NAMALWA (cell line): ENCODE measurements around the gene ZNF837.
"Not testable (repeated sequence)": the region's sequence is repeated elsewhere in the genome, so short reads cannot be mapped to it uniquely, and the experiment has no call there.

ENCODE experiments used
- DNase-seq: peaks from one replicate; pipeline ENCODE4 v3.0.0-alpha.2; 2015; ENCODE audit warnings: low spot score

Gene ZNF837

GRCh38 chr19:58350001-58350861, 30.6 kb downstream of the ZNF837 start:
- no peak for DNase-seq

- no peak for DNase-seq
These were observed 31.2 kb downstream of the ZNF837 start for GRCh38 chr19:58349590-58349989.

GRCh38 chr19:58348080-58348479, 32.8 kb downstream of the ZNF837 start:
- DNase-seq = not testable (repeated sequence)

GRCh38 chr19:58346961-58347929, 33.6 kb downstream of the ZNF837 start:
- DNase-seq = peak; percentile 81

- DNase-seq = no peak
These were observed 35.3 kb downstream of the ZNF837 start for GRCh38 chr19:58345558-58345957.

GRCh38 chr19:58338825-58339558, 41.8 kb downstream of the ZNF837 start:
- DNase-seq = peak; percentile 27

GRCh38 chr19:58338336-58338735, 42.5 kb downstream of the ZNF837 start:
- no peak for DNase-seq

- no peak for DNase-seq
These were observed 44.0 kb downstream of the ZNF837 start for GRCh38 chr19:58336820-58337219.

- no peak for DNase-seq
These were observed 44.6 kb downstream of the ZNF837 start for GRCh38 chr19:58336216-58336615.

- no peak for DNase-seq
These were observed 45.2 kb downstream of the ZNF837 start for GRCh38 chr19:58335630-58336029.

GRCh38 chr19:58334691-58335249, 46.1 kb downstream of the ZNF837 start:
- DNase-seq = no peak

- DNase-seq = no peak
These were observed 48.1 kb downstream of the ZNF837 start for GRCh38 chr19:58332697-58333096.

- DNase-seq = no peak
These were observed 50.4 kb downstream of the ZNF837 start for GRCh38 chr19:58330458-58330857.

- DNase-seq = peak; percentile 57
These were observed 51.8 kb downstream of the ZNF837 start for GRCh38 chr19:58328999-58329398.

- peak; percentile 95 for DNase-seq
These were observed 53.7 kb downstream of the ZNF837 start, which contains the start of gene ZSCAN22 for GRCh38 chr19:58326914-58327726. Gene ZSCAN22 (plus strand): TSS chr19:58326994. CDS start chr19:58334803, 7,809 bp downstream.

- no peak for DNase-seq
These were observed 54.3 kb downstream of the ZNF837 start for GRCh38 chr19:58326501-58326913.

GRCh38 chr19:58325311-58326022, 55.4 kb downstream of the ZNF837 start:
- DNase-seq = no peak

- DNase-seq = no peak
These were observed 61.6 kb downstream of the ZNF837 start for GRCh38 chr19:58319241-58319640.

- DNase-seq = no peak
These were observed 62.5 kb downstream of the ZNF837 start for GRCh38 chr19:58318297-58318696.
